Nephron progenitor cell (in vitro differentiated cells): Measurements from ENCODE around the gene NCBP1.

Experiments used
- DNase-seq: peaks from one replicate; pipeline ENCODE4 v3.0.0; 2021
- H3K27ac Mint-ChIP-seq: 2 replicates; pipeline ENCODE4 v1.8.0; 2021; ENCODE audit warnings: mild to moderate bottlenecking, moderate library complexity, mixed read lengths
- H3K27me3 Mint-ChIP-seq: 2 replicates; pipeline ENCODE4 v1.8.0; 2021; ENCODE audit warnings: mild to moderate bottlenecking, low read depth, mixed read lengths; ENCODE audit not compliant: poor library complexity
- H3K36me3 Mint-ChIP-seq: 2 replicates; pipeline ENCODE4 v1.8.0; 2021; ENCODE audit warnings: low read depth, mixed read lengths
- H3K4me1 Mint-ChIP-seq: 2 replicates; pipeline ENCODE4 v1.8.0; 2021; ENCODE audit warnings: mixed read lengths
- H3K4me3 Mint-ChIP-seq: 2 replicates; pipeline ENCODE4 v1.8.0; 2021; ENCODE audit warnings: mild to moderate bottlenecking, moderate library complexity, mixed read lengths
- H3K9me3 Mint-ChIP-seq: 2 replicates; pipeline ENCODE4 v1.8.0; 2021; ENCODE audit warnings: mild to moderate bottlenecking, moderate library complexity, mixed read lengths
- CTCF ChIP-seq: fragments of 200-600 bp; sonication (generic); IDR thresholded peaks from 2 replicates; pipeline ENCODE4 v1.5.0; 2021; ENCODE audit warnings: antibody characterized with exemption

Gene NCBP1

DNA sequence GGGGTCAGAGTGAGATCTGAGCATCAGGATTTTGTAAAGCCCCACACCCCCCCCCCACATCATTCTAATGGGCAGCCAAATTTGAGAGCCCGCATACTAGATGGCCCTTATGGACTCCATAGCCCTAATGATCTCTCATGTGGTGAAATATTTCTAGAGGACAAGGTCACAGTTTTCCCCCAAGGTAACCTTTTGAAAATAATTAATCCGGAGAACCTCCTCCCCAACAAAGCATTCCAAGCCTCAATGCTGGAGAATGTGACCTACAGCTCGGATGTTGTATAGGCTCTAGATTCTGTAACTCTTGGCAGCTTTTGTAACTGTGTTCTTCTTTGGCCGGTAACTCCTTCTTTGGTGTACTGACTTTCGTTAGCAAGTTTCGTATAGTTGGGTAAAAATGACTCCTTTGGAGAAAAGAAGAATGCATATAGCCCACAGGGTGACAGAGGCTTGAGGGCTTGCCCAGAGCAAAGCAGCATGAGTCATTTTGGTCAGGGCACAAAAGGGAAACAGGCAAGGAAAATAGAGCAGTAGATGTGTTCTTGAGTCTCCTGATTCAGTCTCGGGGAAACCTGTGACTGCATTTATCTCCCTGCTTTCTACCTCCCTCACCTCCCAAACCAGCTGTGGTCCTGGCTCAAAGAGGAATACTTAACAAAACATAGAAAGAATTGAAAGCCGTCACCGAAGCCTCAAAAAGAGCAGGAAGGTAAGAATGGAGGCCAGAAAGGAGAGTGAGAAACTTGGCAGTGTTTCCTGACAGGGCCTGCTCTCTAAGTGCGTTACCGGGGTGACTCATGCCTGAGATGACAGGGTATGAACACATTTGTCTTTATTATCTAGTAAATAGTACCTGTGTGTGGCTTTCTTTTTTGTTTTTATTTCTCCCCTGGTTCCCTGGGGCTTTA, 70.1 kb downstream of the NCBP1 start:
- Mint-ChIP-seq H3K36me3 (no peaks in the 10 kb centered on the region), H3K4me3 (no peak overlapping the region), H3K4me1 (no peaks in the 10 kb centered on the region), H3K9me3 (no peaks in the 10 kb centered on the region), H3K27me3 (peaks cover 46% of the 10 kb centered on the region), H3K27ac (no peak overlapping the region)
- DNase-seq: no peak
- TF ChIP-seq CTCF: no peak

DNA sequence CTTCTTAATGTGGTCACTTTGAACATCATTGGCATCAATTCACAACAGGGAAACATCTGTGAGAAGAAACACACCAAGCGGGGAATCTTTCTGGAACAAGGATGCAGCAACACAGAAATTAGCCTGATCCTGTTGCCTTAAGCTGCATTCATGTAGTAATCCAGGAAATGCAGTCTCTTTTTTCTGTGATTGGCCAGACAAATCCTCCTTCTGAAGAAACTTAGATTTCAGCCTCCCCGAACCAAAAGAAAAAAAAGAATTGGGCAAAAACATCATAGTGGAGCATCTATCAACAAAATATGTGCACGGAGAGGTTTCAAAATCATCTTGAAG, 70.7 kb downstream of the NCBP1 start:
- DNase-seq: no peak
- TF ChIP-seq CTCF: no peak
- no peak overlapping the region for H3K27ac Mint-ChIP-seq
- H3K9me3 Mint-ChIP-seq: no peaks in the 10 kb centered on the region
- peaks cover 41% of the 10 kb centered on the region for H3K27me3 Mint-ChIP-seq
- H3K4me3 Mint-ChIP-seq: no peak overlapping the region
- H3K4me1 Mint-ChIP-seq: no peaks in the 10 kb centered on the region
- H3K36me3 Mint-ChIP-seq: no peaks in the 10 kb centered on the region

DNA sequence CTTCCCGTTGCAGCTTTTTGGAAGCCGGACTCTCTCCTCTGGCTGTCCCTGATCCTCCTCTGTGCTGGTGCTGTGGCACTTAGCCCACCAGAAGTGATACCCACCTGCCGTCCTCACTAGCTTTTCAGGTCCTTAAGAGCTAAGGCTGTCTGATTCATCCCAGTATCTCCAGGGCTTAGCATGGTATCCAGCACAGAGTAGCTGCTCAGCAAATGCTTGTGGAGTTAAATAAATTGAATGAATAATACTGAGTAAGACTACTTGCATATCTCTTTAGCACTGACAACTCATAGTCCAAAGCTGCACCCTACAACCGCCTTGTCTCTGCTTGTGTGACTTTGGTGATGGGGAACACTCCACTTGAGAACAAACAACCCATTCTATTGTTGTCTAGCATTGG, 71.2 kb downstream of the NCBP1 start:
- Mint-ChIP-seq H3K4me3 (no peak overlapping the region), H3K27me3 (peaks cover 35% of the 10 kb centered on the region), H3K9me3 (no peaks in the 10 kb centered on the region), H3K27ac (no peak overlapping the region), H3K4me1 (no peaks in the 10 kb centered on the region), H3K36me3 (no peaks in the 10 kb centered on the region)
- no peak for TF ChIP-seq CTCF
- DNase-seq: no peak

DNA sequence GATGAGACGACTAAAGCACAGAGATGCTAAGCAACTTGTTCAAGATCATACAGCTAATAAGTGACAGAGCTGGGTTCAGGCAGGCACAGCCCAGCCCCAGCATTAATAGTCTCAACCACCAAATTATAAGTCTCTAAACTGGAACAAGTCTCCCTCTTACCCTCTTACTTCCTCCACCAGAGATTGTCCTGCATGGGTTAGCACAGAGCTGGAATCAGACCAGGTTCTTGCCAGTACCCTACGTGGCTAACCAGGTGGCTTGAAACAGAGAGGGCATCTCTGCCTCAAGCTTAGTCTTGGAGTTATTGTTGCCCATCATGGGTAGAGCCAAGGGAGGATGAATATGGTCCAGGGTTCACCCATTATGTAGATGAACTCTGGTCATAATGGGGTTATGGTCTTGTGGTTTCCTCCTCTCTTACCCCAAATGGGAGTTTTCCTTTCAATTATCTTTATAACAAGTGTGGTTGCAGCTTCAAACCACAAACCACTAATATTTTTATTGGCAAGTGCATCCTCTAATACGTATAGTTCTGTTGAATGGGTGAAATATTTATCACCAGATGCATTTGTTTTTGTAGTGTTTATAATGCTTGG, 71.8 kb downstream of the NCBP1 start:
- no peaks in the 10 kb centered on the region for H3K4me1 Mint-ChIP-seq
- H3K27me3 Mint-ChIP-seq: peaks cover 32% of the 10 kb centered on the region

GRCh38 chr9:97706246-97706645, 72.6 kb downstream of the NCBP1 start:
- no peak for DNase-seq
- peaks cover 4% of the 10 kb centered on the region for H3K4me1 Mint-ChIP-seq
- TF ChIP-seq CTCF: no peak
- no peak overlapping the region for H3K4me3 Mint-ChIP-seq
- no peaks in the 10 kb centered on the region for H3K9me3 Mint-ChIP-seq
- no peak overlapping the region for H3K27ac Mint-ChIP-seq
- peaks cover 33% of the 10 kb centered on the region for H3K27me3 Mint-ChIP-seq
- no peaks in the 10 kb centered on the region for H3K36me3 Mint-ChIP-seq

More for the DNA sequence above, 71.8 kb downstream of the NCBP1 start:
- DNase-seq: no peak
- H3K4me3 Mint-ChIP-seq: no peak overlapping the region
- H3K27ac Mint-ChIP-seq: no peak overlapping the region
- H3K9me3 Mint-ChIP-seq: no peaks in the 10 kb centered on the region
- TF ChIP-seq CTCF: no peak
- H3K36me3 Mint-ChIP-seq: no peaks in the 10 kb centered on the region
